ENCODE measurements around the gene ZNRF3. TPM values are rescaled to one million over a fixed set of nuclear protein-coding genes. Genes with fewer than 3 reads are reported as not detected.
A peak's percentile ranks its signal among the peaks of the same experiment; 100 is the strongest.
"Not testable (repeated sequence)": the region's sequence is repeated elsewhere in the genome, so short reads cannot be mapped to it uniquely, and the experiment has no call there.

Gene ZNRF3
- 1 to 10 TPM; 6.2 to 7.0 TPM for total RNA-seq
- long read RNA-seq, partial matches to known transcripts: 11 of 13 reads
- long read RNA-seq, other reads (novel, unspliced or antisense): 2 of 13 reads

DNA sequence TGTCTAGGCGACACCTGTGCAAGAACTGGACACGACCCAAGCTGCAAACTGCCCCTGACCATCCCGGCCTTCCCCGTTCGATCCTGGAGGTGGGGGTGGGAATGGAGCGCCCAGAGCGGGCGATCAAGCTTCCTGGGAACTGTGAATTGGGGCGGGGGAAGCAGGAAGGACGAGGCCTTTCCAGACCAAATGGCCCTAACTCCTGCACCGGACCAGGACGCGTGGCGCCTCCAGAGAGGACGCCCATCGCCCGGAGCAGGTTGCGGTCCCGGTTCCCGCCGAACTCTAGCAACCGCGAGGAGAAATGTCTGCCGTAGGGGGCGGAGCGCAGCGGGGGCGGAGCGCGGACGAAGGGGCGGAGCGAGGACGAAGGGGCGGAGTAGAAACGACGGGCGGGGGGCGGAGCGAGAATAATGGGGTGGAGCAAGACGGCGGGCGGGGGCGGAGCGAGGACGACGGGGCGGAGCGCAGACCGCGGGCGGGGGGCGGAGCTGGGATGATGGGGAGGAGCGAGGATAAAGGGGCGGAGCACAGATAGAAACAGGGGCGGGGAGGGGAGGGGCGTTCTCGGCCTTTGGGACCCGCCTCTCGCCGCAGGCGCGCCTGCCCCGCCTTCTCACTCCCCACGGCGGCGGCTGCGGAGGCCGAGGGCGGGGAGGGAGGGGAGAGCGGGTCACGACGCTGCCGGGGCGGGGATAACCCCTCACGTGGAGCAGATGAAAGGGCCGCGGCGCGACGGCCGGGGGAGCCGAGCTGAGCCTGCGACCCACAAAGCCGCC lies at the start of gene ZNRF3:
Gene ZNRF3 (plus strand): TSS at position 695 of the 779 bp plus-strand sequence. CDS start 195 bp downstream, outside the sequence.
- ATAC-seq (peak; percentile 89), DNase-seq (peak; percentile 91 to 94)
- intact Hi-C loops (cut with DNase I, micrococcal nuclease): no loop called here

DNA sequence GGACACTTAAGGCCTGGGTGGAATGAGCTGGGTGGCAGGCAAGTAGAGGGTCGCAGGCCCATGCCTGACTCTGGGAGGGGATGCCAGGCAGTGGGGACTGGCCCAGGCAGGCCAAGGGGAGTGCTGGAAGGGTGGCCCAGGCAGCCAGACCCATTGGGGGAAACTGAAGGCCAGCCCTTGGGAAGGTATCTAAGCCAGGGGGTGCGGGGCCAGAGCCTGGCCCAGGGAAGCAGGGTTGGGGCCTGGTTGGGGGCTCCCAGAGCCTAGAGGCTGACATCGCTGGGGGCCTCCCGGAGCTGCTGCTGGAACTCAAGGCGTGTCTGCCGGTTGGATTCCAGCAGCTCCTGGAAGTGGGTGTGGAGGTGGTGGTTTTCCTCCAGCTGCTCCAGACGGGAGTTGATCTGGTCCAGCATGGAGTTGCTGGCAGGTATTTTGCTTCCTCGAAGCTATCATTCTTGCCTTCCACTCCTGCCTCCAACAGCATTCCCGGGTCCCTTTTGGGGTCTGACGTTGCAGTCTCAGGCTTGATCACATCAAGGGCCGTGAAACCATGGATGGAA lies 47.7 kb upstream of the ZNRF3 start:
- peak; percentile 60 for ATAC-seq

DNA sequence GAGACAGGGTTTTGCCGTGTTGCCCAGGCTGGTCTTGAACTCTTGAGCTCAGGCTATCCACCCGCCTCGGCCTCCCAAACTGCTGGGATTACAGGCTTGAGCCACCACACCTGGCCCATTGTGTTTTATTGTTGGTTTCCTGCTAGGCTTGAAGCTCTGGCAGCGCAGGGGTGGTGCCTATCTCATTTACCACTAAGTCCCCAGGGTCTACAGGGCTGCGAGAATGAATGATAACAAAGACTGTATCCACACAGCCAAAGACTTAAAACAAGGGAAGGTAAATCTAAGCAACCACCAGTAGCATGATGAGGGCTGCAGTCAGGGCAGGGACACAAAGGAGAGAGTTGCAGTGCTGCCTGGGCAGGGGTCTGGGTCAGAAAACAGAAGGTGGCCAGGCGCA lies 45.7 kb upstream of the ZNRF3 start:
- DNase-seq: no peak
- ATAC-seq: no peak
- intact Hi-C loops (cut with DNase I, micrococcal nuclease): no loop called here

More for the DNA sequence above, 47.7 kb upstream of the ZNRF3 start:
- intact Hi-C loops (cut with DNase I, micrococcal nuclease): no loop called here
- no peak for DNase-seq

DNA sequence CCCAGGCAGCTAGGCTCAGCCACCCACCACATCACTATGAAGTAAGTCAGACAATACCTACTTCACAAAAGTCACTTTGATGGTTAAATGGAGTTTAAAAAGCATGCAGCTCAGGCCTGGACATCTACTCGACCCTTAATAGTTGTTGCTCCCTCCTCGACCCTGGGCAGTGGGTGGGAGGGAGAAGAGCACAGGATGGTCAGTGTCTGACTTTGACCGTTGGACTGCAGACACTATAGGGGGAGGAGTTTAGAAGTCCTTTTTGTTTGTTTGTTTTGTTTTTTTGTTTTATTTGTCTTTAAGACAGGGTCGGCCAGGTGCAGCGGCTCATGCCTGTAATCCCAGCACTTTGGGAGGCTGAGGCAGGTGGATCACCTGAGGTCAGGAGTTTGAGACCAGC lies 44.4 kb upstream of the ZNRF3 start:
- intact Hi-C loops (cut with DNase I, micrococcal nuclease): no loop called here
- no peak for ATAC-seq
- DNase-seq: no peak

DNA sequence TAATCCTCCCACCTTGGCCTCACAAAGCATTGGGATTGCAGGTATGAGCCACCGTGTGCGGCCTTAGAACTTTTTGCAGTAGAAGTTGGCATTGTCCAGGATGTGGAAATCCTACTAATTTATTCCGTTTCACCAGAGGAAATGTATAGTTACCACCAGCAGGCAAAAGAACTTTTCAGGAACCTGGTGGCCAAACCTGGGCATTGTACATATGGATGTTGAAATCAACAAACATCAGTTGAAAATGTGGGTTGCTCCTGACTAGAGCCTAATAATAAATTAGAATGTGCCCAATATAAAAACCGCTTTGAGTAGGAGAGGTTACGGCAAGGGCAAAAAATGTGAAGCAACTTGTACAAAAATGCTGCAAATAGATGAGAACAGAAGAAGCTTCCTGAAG lies 42.3 kb upstream of the ZNRF3 start:
- no peak for ATAC-seq
- intact Hi-C loops (cut with DNase I, micrococcal nuclease): no loop called here
- no peak for DNase-seq

DNA sequence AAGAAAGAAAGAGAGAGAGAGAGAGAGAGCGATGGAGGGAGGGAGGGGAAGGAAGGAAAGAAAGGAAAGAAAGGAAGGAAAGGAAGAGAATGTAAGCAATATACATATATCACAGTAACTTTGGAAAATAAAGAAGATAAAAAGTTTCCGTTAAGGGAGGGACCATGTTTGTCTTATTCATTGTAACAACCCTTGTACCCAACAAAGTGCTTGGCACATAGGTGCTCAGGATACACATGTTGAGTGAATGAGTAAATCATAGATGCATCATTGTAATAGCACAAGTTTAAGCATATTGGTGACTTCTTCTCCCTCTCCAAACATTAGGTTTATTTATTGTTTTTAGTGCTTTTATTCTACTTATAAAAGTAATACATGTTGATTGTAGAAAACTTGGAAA lies 39.7 kb upstream of the ZNRF3 start:
- DNase-seq (no peak), ATAC-seq (peak; percentile 93)
- intact Hi-C loops (cut with DNase I, micrococcal nuclease): no loop called here

DNA sequence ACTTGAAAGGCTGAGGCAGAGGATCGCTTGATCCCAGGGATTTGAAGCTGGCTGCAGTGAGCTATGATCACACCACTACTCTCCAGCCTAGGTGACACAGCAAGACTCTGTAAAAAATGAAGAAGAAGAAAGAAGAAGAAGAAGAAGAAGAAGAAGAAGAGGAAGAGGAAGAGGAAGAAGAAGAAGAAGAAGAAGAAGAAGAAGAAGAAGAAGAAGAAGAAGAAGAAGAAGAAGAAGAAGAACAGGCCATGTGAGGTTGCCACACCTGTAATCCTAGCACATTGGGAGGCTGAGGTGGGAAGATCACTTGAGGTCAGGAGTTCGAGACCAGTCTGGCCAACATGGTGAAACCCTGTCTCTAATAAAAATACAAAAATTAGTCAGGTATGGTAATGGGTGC lies 39.1 kb upstream of the ZNRF3 start:
- intact Hi-C loops (cut with DNase I, micrococcal nuclease): not testable (repeated sequence)

DNA sequence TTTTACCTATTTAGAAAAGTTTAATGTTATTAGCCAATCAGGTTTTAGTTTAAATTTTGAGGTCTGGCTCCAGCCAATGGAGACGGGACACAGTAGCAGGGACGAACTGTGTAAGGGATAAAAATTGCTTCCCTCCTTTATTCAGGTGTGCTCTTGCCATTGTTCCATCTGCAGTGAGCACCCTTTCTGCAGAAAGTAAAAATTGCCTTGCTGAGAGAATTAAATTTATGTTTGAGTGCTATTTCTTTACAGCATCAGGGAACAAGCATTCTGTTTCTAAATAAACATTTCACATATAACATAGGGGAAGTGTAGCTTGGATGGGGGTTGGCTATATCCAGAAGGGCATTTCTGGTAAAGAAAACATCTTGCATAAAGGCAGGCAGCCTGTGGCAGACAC lies 36.4 kb upstream of the ZNRF3 start:
- intact Hi-C loops (cut with DNase I, micrococcal nuclease): no loop called here
- no peak for ATAC-seq

More for the DNA sequence above, 39.1 kb upstream of the ZNRF3 start:
- not testable (repeated sequence) for DNase-seq, ATAC-seq

DNA sequence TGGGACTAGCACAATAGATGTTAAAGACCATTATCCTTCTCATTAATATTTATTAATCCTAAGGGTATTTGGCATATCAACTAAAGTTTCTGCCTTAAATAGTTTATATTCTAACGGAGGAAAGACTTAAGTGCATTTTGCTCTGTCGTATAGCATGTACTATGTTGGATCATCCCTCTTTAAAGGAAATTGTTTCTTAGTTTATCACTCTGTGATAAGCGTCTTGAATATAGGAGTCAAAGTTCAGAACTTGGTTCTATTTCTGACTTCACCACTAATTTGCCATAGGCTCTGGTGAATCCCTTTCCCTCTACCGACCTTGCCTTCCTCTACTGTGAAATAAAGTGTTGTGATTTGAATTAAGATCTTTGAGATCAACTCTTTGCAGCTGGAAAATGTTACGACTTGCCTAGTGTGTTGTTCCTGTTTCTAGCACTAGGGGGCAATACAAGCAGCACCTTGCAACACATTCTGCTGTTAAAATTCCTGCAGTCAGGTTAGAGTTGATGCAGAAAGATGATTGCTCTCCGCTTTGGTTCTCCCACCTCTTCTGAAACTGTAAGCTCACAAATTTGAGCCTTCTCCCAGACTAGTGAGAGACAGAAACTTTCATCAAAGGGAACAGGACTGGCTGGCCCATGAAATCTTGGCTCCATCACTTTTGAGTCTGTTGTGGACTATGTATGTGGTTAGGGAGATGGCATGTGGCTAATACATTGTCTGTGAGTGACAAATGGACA lies 27.8 kb upstream of the ZNRF3 start:
- DNase-seq (peak in 1 of 2 donors; percentile 17), ATAC-seq (peak; percentile 80)
- intact Hi-C loops (cut with DNase I, micrococcal nuclease): loop anchor here (2.0 to 10.0 kb wide), 3 partner anchors 179 to 389 kb away; no protein-coding TSS in a partner anchor

More for the DNA sequence above, 36.4 kb upstream of the ZNRF3 start:
- DNase-seq: no peak

DNA sequence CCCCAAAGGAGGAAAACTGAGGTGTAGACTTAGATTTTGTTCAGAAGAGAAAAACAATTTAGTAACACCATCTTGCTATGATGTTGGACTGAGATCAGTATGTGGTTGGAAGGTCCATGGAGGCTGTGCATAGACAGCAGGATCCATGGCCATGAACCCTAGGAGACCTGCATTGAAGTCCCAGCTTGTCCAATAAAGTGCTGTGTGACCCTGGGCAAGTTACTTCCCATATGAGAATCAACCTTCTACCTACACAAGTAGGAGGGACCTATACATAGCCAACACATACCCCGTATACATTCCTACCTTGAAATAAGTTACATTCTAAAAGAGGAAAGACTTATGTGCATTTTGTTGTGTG lies 27.3 kb upstream of the ZNRF3 start:
- intact Hi-C loops (cut with DNase I, micrococcal nuclease): loop anchor here (2.0 to 10.0 kb wide), 3 partner anchors 179 to 389 kb away; no protein-coding TSS in a partner anchor
- peak; percentile 12 for ATAC-seq
- no peak for DNase-seq

DNA sequence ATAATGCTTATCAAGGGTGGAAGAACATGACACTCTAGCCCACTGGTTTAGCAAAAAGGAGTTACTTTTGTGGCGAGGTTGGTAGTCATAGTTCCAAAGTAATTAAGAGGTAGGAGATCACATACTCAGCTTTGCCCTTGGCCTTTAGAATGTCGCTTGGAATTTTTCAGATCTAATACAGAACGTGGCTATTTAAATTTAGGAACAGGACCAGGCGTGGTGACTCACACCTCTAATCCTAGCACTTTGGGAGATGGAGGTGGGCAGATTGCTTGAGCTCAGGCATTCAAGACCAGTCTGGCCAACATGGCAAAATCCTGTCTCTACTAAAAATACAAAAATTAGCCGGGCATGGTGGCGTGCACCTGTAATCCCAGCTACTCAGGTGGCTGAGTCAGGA lies 26.1 kb upstream of the ZNRF3 start:
- no peak for ATAC-seq
- no peak for DNase-seq
- intact Hi-C loops (cut with DNase I, micrococcal nuclease): loop anchor here (2.0 to 10.0 kb wide), 3 partner anchors 178 to 388 kb away; no protein-coding TSS in a partner anchor

DNA sequence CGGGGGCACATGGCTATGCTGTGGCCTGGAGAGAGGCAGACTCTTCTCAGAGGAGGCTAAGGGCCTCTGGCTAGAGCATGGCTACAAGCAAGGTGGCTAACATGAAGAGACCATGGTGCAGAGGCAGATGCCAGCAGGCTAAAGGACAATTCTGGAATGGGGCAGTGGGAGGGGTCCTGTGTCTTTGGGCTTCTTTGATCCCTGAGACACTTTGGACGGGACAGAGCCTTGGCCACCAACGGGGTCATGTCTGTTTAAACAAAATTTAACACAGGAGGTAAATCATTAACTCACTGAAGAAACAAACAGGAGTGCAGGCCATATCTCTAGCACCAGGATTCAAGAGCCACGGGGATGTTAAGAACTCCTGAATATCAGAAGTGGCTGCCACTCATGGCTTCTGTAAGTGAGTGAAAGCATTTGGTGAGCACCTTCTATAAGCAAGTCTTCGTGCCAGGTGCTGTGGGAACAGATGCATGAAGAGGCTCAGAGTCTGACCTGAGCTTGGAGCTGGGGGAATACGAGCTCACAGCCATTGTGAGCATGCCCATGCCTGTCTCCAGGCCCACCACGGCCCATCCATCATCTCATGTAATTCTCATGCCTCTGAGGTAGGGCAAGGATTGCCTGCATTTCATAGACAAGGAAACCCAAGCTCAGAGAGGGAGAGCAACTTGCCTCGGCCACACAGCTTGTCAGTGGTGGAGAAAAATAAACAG lies 18.3 kb upstream of the ZNRF3 start:
- intact Hi-C loops (cut with DNase I, micrococcal nuclease): no loop called here
- ATAC-seq (peak; percentile 75), DNase-seq (no peak)

DNA sequence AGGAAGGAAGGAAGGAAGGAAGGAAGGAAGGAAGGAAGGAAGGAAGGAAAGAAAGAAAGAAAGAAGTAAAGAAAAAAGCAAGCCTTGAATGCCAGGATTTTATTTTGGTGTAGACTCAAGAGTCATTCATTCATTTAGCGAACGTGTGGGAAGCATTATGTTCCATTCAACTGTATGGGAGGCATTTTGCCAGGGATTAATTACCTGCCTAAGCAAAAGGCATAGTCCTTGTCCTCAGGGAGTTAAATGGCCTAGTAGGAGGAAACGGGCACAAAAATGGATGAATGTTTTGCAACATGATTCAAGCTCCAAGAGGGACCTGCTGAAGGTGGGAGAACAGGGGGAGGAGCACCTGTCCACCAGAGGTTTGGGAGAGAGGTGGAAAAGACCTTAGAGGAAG lies 16.2 kb upstream of the ZNRF3 start:
- intact Hi-C loops (cut with DNase I, micrococcal nuclease): no loop called here
- ATAC-seq (no peak), DNase-seq (no peak)

DNA sequence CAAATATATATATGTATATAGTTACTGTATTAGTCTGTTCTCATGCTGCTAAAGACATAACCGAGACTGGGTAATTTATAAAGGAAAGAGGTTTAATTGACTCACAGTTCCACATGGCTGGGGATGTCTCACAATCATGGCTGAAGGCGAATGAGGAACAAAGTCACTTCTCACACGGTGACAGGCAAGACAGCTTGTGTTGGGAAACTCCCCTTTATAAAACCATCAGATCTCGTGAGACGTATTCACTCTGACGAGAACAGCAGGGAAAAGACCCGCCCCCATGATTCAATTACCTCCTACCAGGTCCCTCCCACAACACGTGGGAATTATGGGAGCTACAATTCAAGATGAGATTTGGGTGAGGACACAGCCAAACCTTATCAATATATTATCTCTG lies 15.0 kb upstream of the ZNRF3 start:
- DNase-seq; ATAC-seq; intact Hi-C loops (cut with DNase I, micrococcal nuclease): not testable (repeated sequence)

DNA sequence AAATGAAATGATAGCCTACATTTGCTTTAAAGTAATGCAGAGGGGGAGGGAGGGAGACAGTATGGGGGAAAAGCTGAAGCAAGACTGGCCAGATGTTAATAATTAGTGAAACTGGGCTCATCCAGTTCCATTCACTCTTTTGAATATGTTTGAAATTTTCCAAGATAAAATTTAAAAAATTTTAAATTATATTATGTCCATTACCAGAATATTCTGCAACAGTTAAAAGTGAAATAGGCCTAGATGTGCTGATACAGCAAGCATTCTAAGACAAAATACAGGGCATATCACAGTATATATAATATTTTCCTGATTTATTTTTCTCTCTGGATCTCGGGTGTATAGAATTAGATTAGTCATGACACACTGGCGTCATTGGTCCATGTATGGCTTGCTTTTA lies 13.6 kb upstream of the ZNRF3 start:
- intact Hi-C loops (cut with DNase I, micrococcal nuclease): no loop called here
- DNase-seq (no peak), ATAC-seq (no peak)

DNA sequence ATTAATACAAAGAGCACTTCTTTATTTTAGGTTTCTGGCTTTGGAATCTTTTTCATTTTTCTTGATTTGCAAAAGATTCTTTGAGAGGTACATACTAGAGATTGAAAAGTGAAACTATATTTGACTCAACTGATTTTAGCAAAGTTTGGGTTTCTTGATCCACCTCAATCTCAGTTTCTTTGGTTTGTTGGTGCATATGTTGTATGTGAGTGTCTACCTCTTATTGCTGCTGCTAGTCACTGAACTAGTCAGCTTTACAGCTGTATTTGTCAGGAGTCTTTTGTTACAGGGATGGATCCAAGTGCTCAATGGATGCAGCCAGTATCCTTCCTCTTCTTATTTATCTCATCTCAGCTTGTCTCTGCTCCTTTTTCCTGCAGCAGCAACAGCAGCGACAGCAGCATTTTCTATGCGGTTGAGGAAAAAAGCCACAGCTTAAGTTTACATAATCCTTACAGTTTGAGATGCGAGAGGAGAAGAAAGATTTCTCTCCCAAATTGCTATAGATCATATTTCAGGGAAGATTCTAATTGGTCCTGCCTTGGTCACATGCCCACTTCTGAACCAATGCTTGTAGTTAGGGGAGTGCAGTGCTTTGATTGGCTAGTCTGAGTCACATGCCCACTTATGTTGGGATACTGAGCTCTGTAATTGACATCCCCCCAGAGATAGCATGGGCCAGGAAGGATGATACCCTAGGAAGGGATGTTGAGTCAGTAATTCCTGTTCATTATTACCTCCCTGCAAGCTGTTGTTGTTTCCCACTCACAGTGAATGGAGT lies 10.0 kb upstream of the ZNRF3 start:
- intact Hi-C loops (cut with DNase I, micrococcal nuclease): no loop called here
- DNase-seq: no peak
- no peak for ATAC-seq

DNA sequence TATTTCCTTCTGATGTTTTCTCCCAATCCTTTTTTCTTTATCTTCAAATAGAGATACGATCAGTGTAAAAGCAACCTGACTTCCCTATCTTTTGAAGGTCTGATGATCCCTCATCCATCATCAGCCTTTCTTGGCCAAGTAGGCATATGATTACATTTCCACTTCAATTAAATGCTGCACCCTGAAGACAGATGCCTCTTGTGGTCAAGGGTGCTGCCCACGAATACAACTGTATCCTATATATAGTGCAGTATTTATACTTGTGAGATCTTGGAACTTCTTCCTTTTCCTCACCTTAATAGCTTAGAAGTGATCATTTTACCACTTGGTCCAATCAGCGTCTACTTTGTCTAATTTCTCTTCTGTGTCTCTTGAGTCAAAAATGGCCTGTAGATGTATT lies 9.3 kb upstream of the ZNRF3 start:
- intact Hi-C loops (cut with DNase I, micrococcal nuclease): no loop called here
- ATAC-seq (no peak), DNase-seq (no peak)

DNA sequence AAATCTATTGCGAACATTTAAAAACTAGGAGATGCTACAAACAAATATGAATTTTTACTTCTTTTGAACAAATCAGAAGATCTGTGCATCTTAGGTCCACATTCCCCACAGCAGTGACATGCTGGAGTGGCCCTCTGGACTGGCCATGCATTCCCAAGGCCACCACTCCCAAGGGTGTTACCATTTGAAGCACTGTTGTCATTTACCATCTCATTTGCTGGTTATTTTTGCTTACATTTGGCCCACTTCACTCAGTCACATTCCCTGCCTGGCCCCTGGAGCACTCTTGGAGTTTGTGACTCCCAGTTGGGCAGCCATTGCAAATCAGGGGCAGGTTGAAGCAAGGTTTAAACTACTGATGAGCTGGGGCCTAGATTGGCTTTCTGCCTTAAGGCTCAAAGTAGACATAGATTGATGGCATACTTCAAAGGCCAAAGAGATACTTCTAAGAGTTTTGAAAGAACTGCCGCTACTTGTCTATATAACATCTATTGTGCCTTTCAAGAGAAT lies 8.5 kb upstream of the ZNRF3 start:
- intact Hi-C loops (cut with DNase I, micrococcal nuclease): no loop called here
- DNase-seq: no peak
- ATAC-seq: peak; percentile 53

Measured in left colon (tissue), 2 donors.